Measurements from ENCODE around the gene FBXL13.
"Not testable (repeated sequence)": the region's sequence is repeated elsewhere in the genome, so short reads cannot be mapped to it uniquely, and the experiment has no call there.

- TF ChIP-seq CTCF (IDR thresholded peaks at IDR 0.05; ENCODE audit: low read length); EZH2 (IDR thresholded peaks at IDR 0.05; ENCODE audit: borderline replicate concordance, low read length): not testable (repeated sequence)
Observed at GRCh38 chr7:102977586-102977985, 97.0 kb downstream of the FBXL13 start.
